ENCODE results near the gene LIMK1. TPM values are rescaled to one million over a fixed set of nuclear protein-coding genes. Genes with fewer than 3 reads are reported as not detected.

LIMK1 gene
- total and polyA plus RNA-seq, 2 of the 13 experiments (the other 11 are each of a cell fraction or from before 2014, with no cell fraction given), result 8.9 to 18.8 TPM

DNA sequence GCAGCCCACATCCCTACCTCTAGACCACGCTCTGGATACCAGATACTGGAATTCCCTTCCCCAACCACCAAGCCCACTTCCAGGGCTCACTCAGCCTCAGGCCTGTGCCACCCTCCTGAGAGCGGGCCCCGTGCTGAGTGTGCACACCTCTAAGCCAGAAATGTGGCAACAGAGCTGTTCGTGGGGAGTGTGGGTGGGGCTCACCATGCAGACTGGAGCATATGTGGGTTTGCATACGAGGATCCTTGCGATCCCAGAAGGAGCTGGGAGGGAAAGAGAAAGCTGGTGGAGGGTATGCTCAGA is 13.0 kb upstream of the LIMK1 start:
- in situ Hi-C loops (cut with HindIII; ENCODE audit: extremely low pct_ligation_motif_present, low pct_unique_long_range_greater_than_20kb) (no loop called here), intact Hi-C loops (cut with micrococcal nuclease; ENCODE audit: unreplicated experiment) (no loop called here)
- no peak overlapping the region for H3K4me2 ChIP-seq (ENCODE audit: low read depth, low read length)
- 15% methylated on average over 6 of the region's 6 CpGs for WGBS (ENCODE audit: low lambda C conversion rate)
- H2AFZ ChIP-seq (ENCODE audit: low read length), result no peak overlapping the region
- no peaks in the 10 kb centered on the region for H3K36me3 ChIP-seq (replicated peaks in 1 of 2; ENCODE audit: control insufficient read depth in 1 of 2, insufficient read depth in 2 of 2, low read length in 2 of 2)
- H3K4me3 ChIP-seq (replicated peaks in 1 of 3; ENCODE audit: insufficient read depth in 1 of 3, low read depth in 2 of 3, low read length in 3 of 3), result no peak overlapping the region
- FAIRE-seq (no peak), ATAC-seq (no peak), DNase-seq (ENCODE audit: low spot score) (no peak)
- TF ChIP-seq ZSCAN25 (CRISPR knock-in tag; IDR thresholded peaks at IDR 0.05) (no peak), TOPORS (CRISPR knock-in tag; IDR thresholded peaks at IDR 0.05) (no peak), RFXAP (CRISPR knock-in tag; IDR thresholded peaks at IDR 0.05; ENCODE audit: borderline replicate concordance) (no peak), ZMAT3 (CRISPR knock-in tag; conservative IDR thresholded peaks at IDR 0.05) (no peak), CREB1 (IDR thresholded peaks at IDR 0.05) (no peak), CREB1 (CRISPR knock-in tag; IDR thresholded peaks at IDR 0.05) (no peak), SIX4 (CRISPR knock-in tag; IDR thresholded peaks at IDR 0.05) (no peak), SRSF1 (optimal IDR thresholded peaks at IDR 0.05; ENCODE audit: low read depth, low read length) (no peak)
- TF ChIP-seq, protein P1, sequence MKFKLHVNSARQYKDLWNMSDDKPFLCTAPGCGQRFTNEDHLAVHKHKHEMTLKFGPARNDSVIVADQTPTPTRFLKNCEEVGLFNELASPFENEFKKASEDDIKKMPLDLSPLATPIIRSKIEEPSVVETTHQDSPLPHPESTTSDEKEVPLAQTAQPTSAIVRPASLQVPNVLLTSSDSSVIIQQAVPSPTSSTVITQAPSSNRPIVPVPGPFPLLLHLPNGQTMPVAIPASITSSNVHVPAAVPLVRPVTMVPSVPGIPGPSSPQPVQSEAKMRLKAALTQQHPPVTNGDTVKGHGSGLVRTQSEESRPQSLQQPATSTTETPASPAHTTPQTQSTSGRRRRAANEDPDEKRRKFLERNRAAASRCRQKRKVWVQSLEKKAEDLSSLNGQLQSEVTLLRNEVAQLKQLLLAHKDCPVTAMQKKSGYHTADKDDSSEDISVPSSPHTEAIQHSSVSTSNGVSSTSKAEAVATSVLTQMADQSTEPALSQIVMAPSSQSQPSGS (CRISPR knock-in tag; IDR thresholded peaks at IDR 0.05), result no peak
- TF ChIP-seq, protein P2, sequence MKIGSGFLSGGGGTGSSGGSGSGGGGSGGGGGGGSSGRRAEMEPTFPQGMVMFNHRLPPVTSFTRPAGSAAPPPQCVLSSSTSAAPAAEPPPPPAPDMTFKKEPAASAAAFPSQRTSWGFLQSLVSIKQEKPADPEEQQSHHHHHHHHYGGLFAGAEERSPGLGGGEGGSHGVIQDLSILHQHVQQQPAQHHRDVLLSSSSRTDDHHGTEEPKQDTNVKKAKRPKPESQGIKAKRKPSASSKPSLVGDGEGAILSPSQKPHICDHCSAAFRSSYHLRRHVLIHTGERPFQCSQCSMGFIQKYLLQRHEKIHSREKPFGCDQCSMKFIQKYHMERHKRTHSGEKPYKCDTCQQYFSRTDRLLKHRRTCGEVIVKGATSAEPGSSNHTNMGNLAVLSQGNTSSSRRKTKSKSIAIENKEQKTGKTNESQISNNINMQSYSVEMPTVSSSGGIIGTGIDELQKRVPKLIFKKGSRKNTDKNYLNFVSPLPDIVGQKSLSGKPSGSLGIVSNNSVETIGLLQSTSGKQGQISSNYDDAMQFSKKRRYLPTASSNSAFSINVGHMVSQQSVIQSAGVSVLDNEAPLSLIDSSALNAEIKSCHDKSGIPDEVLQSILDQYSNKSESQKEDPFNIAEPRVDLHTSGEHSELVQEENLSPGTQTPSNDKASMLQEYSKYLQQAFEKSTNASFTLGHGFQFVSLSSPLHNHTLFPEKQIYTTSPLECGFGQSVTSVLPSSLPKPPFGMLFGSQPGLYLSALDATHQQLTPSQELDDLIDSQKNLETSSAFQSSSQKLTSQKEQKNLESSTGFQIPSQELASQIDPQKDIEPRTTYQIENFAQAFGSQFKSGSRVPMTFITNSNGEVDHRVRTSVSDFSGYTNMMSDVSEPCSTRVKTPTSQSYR (CRISPR knock-in tag; IDR thresholded peaks at IDR 0.05; ENCODE audit: borderline replicate concordance), result no peak
- TF ChIP-seq, protein P3, sequence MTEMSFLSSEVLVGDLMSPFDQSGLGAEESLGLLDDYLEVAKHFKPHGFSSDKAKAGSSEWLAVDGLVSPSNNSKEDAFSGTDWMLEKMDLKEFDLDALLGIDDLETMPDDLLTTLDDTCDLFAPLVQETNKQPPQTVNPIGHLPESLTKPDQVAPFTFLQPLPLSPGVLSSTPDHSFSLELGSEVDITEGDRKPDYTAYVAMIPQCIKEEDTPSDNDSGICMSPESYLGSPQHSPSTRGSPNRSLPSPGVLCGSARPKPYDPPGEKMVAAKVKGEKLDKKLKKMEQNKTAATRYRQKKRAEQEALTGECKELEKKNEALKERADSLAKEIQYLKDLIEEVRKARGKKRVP (CRISPR knock-in tag; IDR thresholded peaks at IDR 0.05), result no peak
- TF ChIP-seq, protein P4, sequence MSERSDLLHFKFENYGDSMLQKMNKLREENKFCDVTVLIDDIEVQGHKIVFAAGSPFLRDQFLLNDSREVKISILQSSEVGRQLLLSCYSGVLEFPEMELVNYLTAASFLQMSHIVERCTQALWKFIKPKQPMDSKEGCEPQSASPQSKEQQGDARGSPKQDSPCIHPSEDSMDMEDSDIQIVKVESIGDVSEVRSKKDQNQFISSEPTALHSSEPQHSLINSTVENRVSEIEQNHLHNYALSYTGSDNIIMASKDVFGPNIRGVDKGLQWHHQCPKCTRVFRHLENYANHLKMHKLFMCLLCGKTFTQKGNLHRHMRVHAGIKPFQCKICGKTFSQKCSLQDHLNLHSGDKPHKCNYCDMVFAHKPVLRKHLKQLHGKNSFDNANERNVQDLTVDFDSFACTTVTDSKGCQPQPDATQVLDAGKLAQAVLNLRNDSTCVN (CRISPR knock-in tag; IDR thresholded peaks at IDR 0.05; ENCODE audit: borderline replicate concordance), result no peak
- H4K20me1 ChIP-seq (ENCODE audit: insufficient read depth, low read length), result no peaks in the 10 kb centered on the region
- no peaks in the 10 kb centered on the region for H3K9me3 ChIP-seq (ENCODE audit: low read length)
- H3K9ac ChIP-seq (ENCODE audit: insufficient read depth, low read depth, low read length), result no peak overlapping the region
- H3K4me1 ChIP-seq (ENCODE audit: insufficient read depth, low read length), result no peaks in the 10 kb centered on the region
- no peak overlapping the region for H3K27ac ChIP-seq (ENCODE audit: extremely low read length, insufficient read depth, low read length)
- H3K27me3 ChIP-seq (ENCODE audit: control insufficient read depth in 1 of 2, insufficient read depth in 2 of 2, low read length in 2 of 2), result peaks cover 2 to 10% of the 10 kb centered on the region in 2 experiments; a peak in 3 of 5 replicates
- H3K79me2 ChIP-seq (ENCODE audit: insufficient read depth, low read length), result no peaks in the 10 kb centered on the region
- ChIA-PET CTCF (ENCODE audit: low intra/inter-chr PET ratio, low total read pairs) (no interaction called here), POLR2A (no interaction called here)
- no TSS peak for BruUV-seq (replicated peaks)

All from HepG2 (cell line).